Raji (cell line): ENCODE data around the gene ADIPOR1.

Experiments used
- POLR2A ChIP-seq: IDR thresholded peaks from 2 replicates; pipeline ENCODE4 v1.6.1; 2011; ENCODE audit warnings: low read depth, low read length, control low read depth; ENCODE audit not compliant: insufficient read depth

ADIPOR1 gene

GRCh38 chr1:202979459-202979858 is 21.3 kb upstream of the ADIPOR1 start:
- no peak for TF ChIP-seq POLR2A

- TF ChIP-seq POLR2A, result no peak
Measured at GRCh38 chr1:202976633-202977032, 18.5 kb upstream of the ADIPOR1 start.

- TF ChIP-seq POLR2A, result no peak
Measured at GRCh38 chr1:202974856-202975255, 16.7 kb upstream of the ADIPOR1 start.

- no peak for TF ChIP-seq POLR2A
Measured at GRCh38 chr1:202972046-202972445, 13.9 kb upstream of the ADIPOR1 start.

- TF ChIP-seq POLR2A, result no peak
Measured at GRCh38 chr1:202968895-202969295, 10.8 kb upstream of the ADIPOR1 start.

- no peak for TF ChIP-seq POLR2A
Measured at GRCh38 chr1:202968351-202968750, 10.2 kb upstream of the ADIPOR1 start.

GRCh38 chr1:202967684-202968281 is 9.7 kb upstream of the ADIPOR1 start:
- no peak for TF ChIP-seq POLR2A

GRCh38 chr1:202966006-202966898 is 8.1 kb upstream of the ADIPOR1 start:
- TF ChIP-seq POLR2A, result no peak

GRCh38 chr1:202965422-202965821 is 7.3 kb upstream of the ADIPOR1 start:
- no peak for TF ChIP-seq POLR2A

GRCh38 chr1:202964791-202965410 is 6.8 kb upstream of the ADIPOR1 start:
- no peak for TF ChIP-seq POLR2A

GRCh38 chr1:202961220-202961880 is 3.2 kb upstream of the ADIPOR1 start:
- no peak for TF ChIP-seq POLR2A

- no peak for TF ChIP-seq POLR2A
Measured at GRCh38 chr1:202959276-202959620, 1.1 kb upstream of the ADIPOR1 start.

- TF ChIP-seq POLR2A, result no peak; the same call in 1 of the 2 replicates
Measured at GRCh38 chr1:202958544-202959275, 598 bp upstream of the ADIPOR1 start.

GRCh38 chr1:202956969-202957368 is 1.1 kb downstream of the ADIPOR1 start:
- TF ChIP-seq POLR2A, result no peak

GRCh38 chr1:202954057-202954745 is 3.9 kb downstream of the ADIPOR1 start:
- no peak for TF ChIP-seq POLR2A

- no peak for TF ChIP-seq POLR2A
Measured at GRCh38 chr1:202953392-202953791, 4.7 kb downstream of the ADIPOR1 start.
